GM12891 (cell line): ENCODE measurements around the gene TMEM205.

Experiments used
- PAX5 ChIP-seq: IDR thresholded peaks from 2 replicates; pipeline ENCODE4 v1.6.1; 2011; ENCODE audit warnings: low read length, moderate library complexity, mild to moderate bottlenecking; ENCODE audit not compliant: insufficient read depth, severe bottlenecking
- POLR2A ChIP-seq: IDR thresholded peaks from 2 replicates; pipeline ENCODE4 v1.6.1; 2011; ENCODE audit warnings: low read depth, low read length, control low read depth
- POLR2AphosphoS5 ChIP-seq: IDR thresholded peaks from 2 replicates; pipeline ENCODE4 v1.6.1; 2011; ENCODE audit warnings: low read depth, low read length, control low read depth
- SPI1 ChIP-seq: IDR thresholded peaks from 2 replicates; pipeline ENCODE4 v1.6.1; 2011; ENCODE audit warnings: low read depth, low read length, control low read depth
- TAF1 ChIP-seq: IDR thresholded peaks from 2 replicates; pipeline ENCODE4 v1.6.1; 2011; ENCODE audit warnings: low read depth, low read length, control low read depth

DNA sequence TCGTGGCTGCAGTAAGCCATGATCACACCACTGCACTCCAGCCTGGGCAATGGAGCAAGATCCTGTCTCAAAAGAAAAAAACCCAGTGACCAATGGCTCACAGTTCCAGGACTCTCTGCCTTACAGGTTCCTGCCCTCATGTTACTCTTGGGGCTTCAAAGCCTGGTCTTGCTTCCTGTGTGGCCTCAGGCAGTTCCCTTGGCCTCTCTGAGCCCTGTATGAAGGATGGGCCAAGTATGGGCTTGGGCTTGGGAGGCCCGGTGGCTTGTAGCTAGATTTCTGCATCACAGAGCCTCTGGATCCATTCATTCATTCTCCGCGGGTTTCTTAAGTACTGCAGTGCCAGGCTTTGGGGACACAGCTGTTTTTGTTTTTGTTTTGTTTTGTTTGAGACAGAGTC, 50.9 kb downstream of the TMEM205 start:
- no peak for TF ChIP-seq POLR2A
- TF ChIP-seq POLR2AphosphoS5: no peak
- no peak for TF ChIP-seq TAF1
- TF ChIP-seq PAX5: no peak
- no peak for TF ChIP-seq SPI1
